Activated CD8-positive, alpha-beta memory T cell treated with anti-CD3 and anti-CD28 coated beads, Interleukin-2, amount 10 ng/mL, durations not matched to agents 7 days and 5 days (primary cell): ENCODE data around the gene SLIT3. TPM values are rescaled to one million over a fixed set of nuclear protein-coding genes. Genes with fewer than 3 reads are reported as not detected.

ENCODE experiments used
- ATAC-seq: fragments of 150-1000 bp; cut with Tn5 transposase; one replicate; pipeline ENCODE4 v1.10.0; 2021; ENCODE audit warnings: moderate library complexity
- CTCF ChIA-PET: fragments of 350-600 bp; sonication (Branson Sonifier 250); formaldehyde crosslinking; loops from one replicate; lab custom pipeline; 2021; ENCODE audit warnings: antibody characterized with exemption; lab: Charles Lee
- DNase-seq: peaks from one replicate; pipeline ENCODE4 v3.0.0-alpha.2; 2020
- H3K27ac Mint-ChIP-seq: one replicate; pipeline ENCODE4 v1.8.0; 2021; ENCODE audit warnings: mild to moderate bottlenecking, mixed read lengths
- H3K27me3 Mint-ChIP-seq: one replicate; pipeline ENCODE4 v1.8.0; 2021; ENCODE audit warnings: mixed read lengths
- H3K36me3 Mint-ChIP-seq: one replicate; pipeline ENCODE4 v1.8.0; 2021; ENCODE audit warnings: mild to moderate bottlenecking, mixed read lengths
- H3K4me1 Mint-ChIP-seq: one replicate; pipeline ENCODE4 v1.8.0; 2021; ENCODE audit warnings: mixed read lengths
- H3K4me3 Mint-ChIP-seq: one replicate; pipeline ENCODE4 v1.8.0; 2021; ENCODE audit warnings: mild to moderate bottlenecking, moderate library complexity, mixed read lengths
- H3K9me3 Mint-ChIP-seq: one replicate; pipeline ENCODE4 v1.8.0; 2022; ENCODE audit warnings: low read depth, mixed read lengths
- total RNA-seq, 2 experiments: library from RNA; stranded (reverse); gene quantifications; one replicate each; pipeline ENCODE4 v1.2.3, GENCODE V29; 2021

The SLIT3 gene
- total RNA-seq, 2 experiments from 2014 or later, result 0.09 TPM; not detected in 1

- Mint-ChIP-seq H3K4me3 (no peak overlapping the region), H3K9me3 (no peaks in the 10 kb centered on the region), H3K27me3 (peaks cover 10% of the 10 kb centered on the region), H3K27ac (no peak overlapping the region), H3K4me1 (no peaks in the 10 kb centered on the region), H3K36me3 (no peaks in the 10 kb centered on the region)
- DNase-seq (no peak), ATAC-seq (no peak)
- CTCF ChIA-PET, result interaction anchor here (1.8 kb wide), 1 partner anchor 12 kb away, joined by 8 read pairs; no protein-coding TSS in a partner anchor
Observed at GRCh38 chr5:168667301-168667840, 633.6 kb downstream of the SLIT3 start.

- no peak overlapping the region for H3K27ac Mint-ChIP-seq
- no peak for ATAC-seq
- no peaks in the 10 kb centered on the region for H3K4me1 Mint-ChIP-seq
- peaks cover 10% of the 10 kb centered on the region for H3K27me3 Mint-ChIP-seq
- DNase-seq, result no peak
- CTCF ChIA-PET, result no interaction called here
- H3K36me3 Mint-ChIP-seq, result no peaks in the 10 kb centered on the region
- no peaks in the 10 kb centered on the region for H3K9me3 Mint-ChIP-seq
- H3K4me3 Mint-ChIP-seq, result no peak overlapping the region
Observed at GRCh38 chr5:168666356-168666755, 634.6 kb downstream of the SLIT3 start.

GRCh38 chr5:168663276-168664004 lies 637.5 kb downstream of the SLIT3 start:
- Mint-ChIP-seq H3K4me3 (no peak overlapping the region), H3K9me3 (no peaks in the 10 kb centered on the region), H3K27ac (no peak overlapping the region), H3K4me1 (no peaks in the 10 kb centered on the region), H3K27me3 (peaks cover 10% of the 10 kb centered on the region), H3K36me3 (no peaks in the 10 kb centered on the region)
- CTCF ChIA-PET, result no interaction called here
- ATAC-seq, result no peak
- no peak for DNase-seq

DNA sequence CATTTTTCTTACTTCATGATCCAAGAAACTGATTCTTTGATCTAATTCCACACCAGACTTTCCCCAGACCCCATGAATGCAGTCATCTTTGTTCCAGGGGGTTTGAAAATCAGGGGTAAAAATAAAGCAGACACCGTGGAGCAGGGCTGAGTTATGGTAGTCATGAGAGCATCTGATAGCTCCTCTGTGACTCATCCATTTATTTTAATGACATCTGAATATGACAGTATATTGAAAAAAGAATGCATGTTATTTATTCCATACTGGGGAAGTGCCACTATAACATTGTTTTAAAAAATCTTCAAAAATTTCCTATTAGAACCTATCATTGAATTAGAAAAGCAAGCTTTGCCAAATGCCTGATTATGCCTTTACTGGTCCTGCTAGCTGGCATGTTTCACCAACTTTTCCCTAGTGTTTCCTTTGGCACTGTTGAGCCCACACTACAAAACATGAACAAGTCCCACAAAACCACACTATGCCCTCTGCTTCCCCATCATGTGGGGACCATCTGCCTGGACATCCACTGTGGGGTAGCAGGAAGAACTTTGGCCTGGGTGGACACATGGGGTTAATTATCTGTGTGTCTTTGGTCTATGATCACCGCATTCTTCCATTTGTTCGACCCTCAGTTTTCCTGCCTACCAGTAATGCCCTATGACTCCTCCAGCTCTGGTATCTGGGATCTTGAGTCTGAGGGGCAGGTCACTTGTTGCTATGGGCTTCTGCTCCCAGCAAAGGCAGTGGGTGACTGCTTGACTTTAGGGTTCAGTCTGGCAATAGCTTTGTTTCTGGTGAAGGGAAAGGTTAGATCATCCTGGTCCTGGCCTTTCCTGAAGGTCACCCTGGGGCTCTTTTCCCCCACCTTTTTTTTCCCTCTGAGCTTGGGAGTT lies 639.1 kb downstream of the SLIT3 start:
- ATAC-seq, result no peak
- H3K27me3 Mint-ChIP-seq, result peaks cover 10% of the 10 kb centered on the region
- no peaks in the 10 kb centered on the region for H3K36me3 Mint-ChIP-seq
- no peaks in the 10 kb centered on the region for H3K4me1 Mint-ChIP-seq
- H3K27ac Mint-ChIP-seq, result no peak overlapping the region
- DNase-seq, result no peak
- H3K9me3 Mint-ChIP-seq, result no peaks in the 10 kb centered on the region
- CTCF ChIA-PET, result no interaction called here
- H3K4me3 Mint-ChIP-seq, result no peak overlapping the region

DNA sequence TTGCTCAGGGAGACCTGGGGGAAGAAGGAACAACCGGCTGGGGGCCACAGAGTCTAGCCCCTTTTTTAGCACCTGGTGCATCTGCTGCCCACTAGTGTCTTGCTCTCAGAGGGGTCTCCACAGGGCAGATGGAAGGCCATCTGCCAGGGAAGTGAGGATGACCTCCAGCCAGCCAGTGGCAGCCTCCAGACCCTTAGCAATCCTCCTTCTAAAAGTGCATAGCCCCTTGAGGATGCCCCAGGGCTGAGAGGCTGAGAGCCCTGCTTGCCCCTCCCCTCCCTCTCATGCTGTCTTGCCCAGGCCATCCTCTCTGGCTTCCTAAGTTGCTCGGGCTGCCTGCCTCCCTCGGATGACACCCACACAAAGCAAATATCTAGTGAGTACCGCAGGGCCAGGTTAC lies 640.2 kb downstream of the SLIT3 start:
- H3K4me3 Mint-ChIP-seq, result no peak overlapping the region
- no peak overlapping the region for H3K27ac Mint-ChIP-seq
- CTCF ChIA-PET, result no interaction called here

DNA sequence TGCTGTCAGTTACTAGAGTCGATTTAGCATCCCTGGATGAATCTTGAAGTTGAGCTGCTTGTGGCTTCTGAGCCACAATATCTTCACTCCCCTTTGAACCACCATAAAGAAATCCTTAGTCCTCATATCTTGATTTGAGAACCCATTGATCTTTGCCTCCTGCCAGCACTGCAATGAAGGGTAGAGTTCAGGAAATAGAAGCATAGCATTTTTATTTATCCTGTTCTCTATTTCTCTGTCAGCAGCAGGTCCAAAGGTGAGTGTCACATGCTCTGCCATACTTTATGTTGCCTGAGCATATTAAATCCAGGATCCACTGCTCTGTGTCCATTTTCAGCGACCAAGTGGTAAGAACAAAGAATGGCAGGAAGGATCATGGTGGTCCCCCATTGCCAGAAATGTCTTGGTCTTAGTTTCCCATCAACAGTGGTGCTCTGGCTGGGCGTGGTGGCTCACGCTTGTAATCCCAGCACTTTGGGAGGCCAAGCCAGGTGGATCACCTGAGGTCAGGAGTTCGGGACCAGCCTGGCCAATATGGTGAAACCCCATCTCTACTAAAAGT lies 641.6 kb downstream of the SLIT3 start:
- DNase-seq (no peak), ATAC-seq (no peak)
- Mint-ChIP-seq H3K4me1 (no peaks in the 10 kb centered on the region), H3K27me3 (peaks cover 8% of the 10 kb centered on the region), H3K36me3 (no peaks in the 10 kb centered on the region), H3K27ac (no peak overlapping the region), H3K4me3 (no peak overlapping the region), H3K9me3 (no peaks in the 10 kb centered on the region)
- CTCF ChIA-PET, result no interaction called here

More for the DNA sequence above, 640.2 kb downstream of the SLIT3 start:
- no peaks in the 10 kb centered on the region for H3K36me3 Mint-ChIP-seq
- no peaks in the 10 kb centered on the region for H3K9me3 Mint-ChIP-seq
- peaks cover 10% of the 10 kb centered on the region for H3K27me3 Mint-ChIP-seq
- ATAC-seq (no peak), DNase-seq (no peak)
- H3K4me1 Mint-ChIP-seq, result no peaks in the 10 kb centered on the region

- H3K4me1 Mint-ChIP-seq, result no peaks in the 10 kb centered on the region
- H3K36me3 Mint-ChIP-seq, result no peaks in the 10 kb centered on the region
- no peaks in the 10 kb centered on the region for H3K9me3 Mint-ChIP-seq
- peaks cover 4% of the 10 kb centered on the region for H3K27me3 Mint-ChIP-seq
- DNase-seq, result no peak
- no peak for ATAC-seq
- H3K27ac Mint-ChIP-seq, result no peak overlapping the region
- no peak overlapping the region for H3K4me3 Mint-ChIP-seq
- CTCF ChIA-PET, result no interaction called here
Observed at GRCh38 chr5:168658394-168658793, 642.5 kb downstream of the SLIT3 start.

GRCh38 chr5:168656633-168657032 lies 644.3 kb downstream of the SLIT3 start:
- no peaks in the 10 kb centered on the region for H3K4me1 Mint-ChIP-seq
- no peaks in the 10 kb centered on the region for H3K36me3 Mint-ChIP-seq
- H3K27ac Mint-ChIP-seq, result no peak overlapping the region
- ATAC-seq (no peak), DNase-seq (no peak)
- H3K4me3 Mint-ChIP-seq, result no peak overlapping the region
- peaks cover 8% of the 10 kb centered on the region for H3K27me3 Mint-ChIP-seq
- no peaks in the 10 kb centered on the region for H3K9me3 Mint-ChIP-seq
- CTCF ChIA-PET, result no interaction called here

GRCh38 chr5:168655316-168655715 lies 645.6 kb downstream of the SLIT3 start:
- Mint-ChIP-seq H3K4me1 (no peaks in the 10 kb centered on the region), H3K36me3 (no peaks in the 10 kb centered on the region), H3K9me3 (no peaks in the 10 kb centered on the region), H3K4me3 (no peak overlapping the region), H3K27me3 (peaks cover 8% of the 10 kb centered on the region), H3K27ac (no peak overlapping the region)
- ATAC-seq (no peak), DNase-seq (no peak)
- CTCF ChIA-PET, result no interaction called here

GRCh38 chr5:168654211-168654721 lies 646.7 kb downstream of the SLIT3 start:
- DNase-seq (no peak), ATAC-seq (no peak)
- Mint-ChIP-seq H3K27ac (no peak overlapping the region), H3K9me3 (no peaks in the 10 kb centered on the region), H3K4me3 (no peak overlapping the region), H3K4me1 (no peaks in the 10 kb centered on the region), H3K36me3 (no peaks in the 10 kb centered on the region), H3K27me3 (peaks cover 8% of the 10 kb centered on the region)
- CTCF ChIA-PET, result no interaction called here

DNA sequence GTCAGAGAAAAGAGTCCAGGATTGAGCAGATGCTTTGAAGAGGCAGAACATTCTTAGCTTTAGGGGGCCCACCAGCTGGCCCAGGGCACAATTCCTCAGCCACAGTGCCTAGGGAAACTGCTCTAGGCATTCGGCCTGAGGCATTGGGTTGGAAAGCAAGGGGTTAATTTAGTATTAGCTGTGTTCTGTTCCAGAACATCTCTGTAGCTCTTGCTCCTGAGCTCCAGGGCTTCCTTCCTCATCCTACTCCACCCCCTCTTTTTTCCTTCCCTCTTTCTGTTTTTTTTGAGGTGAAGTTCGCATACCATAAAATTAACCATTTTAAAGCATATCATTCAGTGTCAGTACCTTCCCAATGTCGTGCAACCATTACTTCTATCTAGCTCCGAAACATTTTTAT lies 647.3 kb downstream of the SLIT3 start:
- no peak overlapping the region for H3K4me3 Mint-ChIP-seq
- no peaks in the 10 kb centered on the region for H3K4me1 Mint-ChIP-seq
- DNase-seq (no peak), ATAC-seq (no peak)
- no peaks in the 10 kb centered on the region for H3K9me3 Mint-ChIP-seq
- no peaks in the 10 kb centered on the region for H3K36me3 Mint-ChIP-seq
- peaks cover 8% of the 10 kb centered on the region for H3K27me3 Mint-ChIP-seq
- H3K27ac Mint-ChIP-seq, result no peak overlapping the region
- CTCF ChIA-PET, result no interaction called here

DNA sequence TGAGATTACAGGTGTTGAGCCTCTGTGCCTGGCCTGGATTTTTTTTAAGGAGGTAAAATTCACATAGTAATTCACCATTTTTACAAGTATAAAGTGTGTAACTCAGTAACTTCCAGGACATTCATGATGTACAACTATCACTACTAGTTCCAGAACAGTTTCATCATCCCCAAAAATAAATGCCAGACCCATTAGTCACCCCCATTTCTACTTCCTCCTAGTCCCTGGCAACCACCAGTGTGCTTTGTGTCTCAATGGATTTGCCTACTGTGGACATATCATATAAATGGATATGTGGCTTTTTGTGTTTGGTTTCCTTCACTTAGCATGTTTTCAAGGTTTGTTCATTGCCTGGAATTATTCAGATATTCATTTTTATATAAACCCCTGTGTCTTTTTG lies 649.3 kb downstream of the SLIT3 start:
- H3K27ac Mint-ChIP-seq, result no peak overlapping the region
- ATAC-seq, result no peak
- no peaks in the 10 kb centered on the region for H3K4me1 Mint-ChIP-seq
- no peaks in the 10 kb centered on the region for H3K36me3 Mint-ChIP-seq
- DNase-seq, result no peak
- peaks cover 10% of the 10 kb centered on the region for H3K27me3 Mint-ChIP-seq
- H3K9me3 Mint-ChIP-seq, result no peaks in the 10 kb centered on the region
- no peak overlapping the region for H3K4me3 Mint-ChIP-seq
- CTCF ChIA-PET, result no interaction called here

GRCh38 chr5:168649306-168649705 lies 651.6 kb downstream of the SLIT3 start:
- no peak for ATAC-seq
- no peak for DNase-seq
- peaks cover 10% of the 10 kb centered on the region for H3K27me3 Mint-ChIP-seq

More at GRCh38 chr5:168649306-168649705, 651.6 kb downstream of the SLIT3 start:
- H3K36me3 Mint-ChIP-seq, result peaks cover 2% of the 10 kb centered on the region
- no peak overlapping the region for H3K27ac Mint-ChIP-seq
- H3K4me1 Mint-ChIP-seq, result no peaks in the 10 kb centered on the region
- H3K9me3 Mint-ChIP-seq, result peaks cover 3% of the 10 kb centered on the region
- CTCF ChIA-PET, result no interaction called here
- no peak overlapping the region for H3K4me3 Mint-ChIP-seq
